ENCODE results near the gene U2SURP. TPM values are rescaled to one million over a fixed set of nuclear protein-coding genes. Genes with fewer than 3 reads are reported as not detected.

U2SURP gene
- total and polyA plus RNA-seq, 4 donors, result 8.3 to 41.2 (median 30.3) TPM

GRCh38 chr3:143004823-143005222, 3.5 kb downstream of the U2SURP start:
- H3K9me3 ChIP-seq (ENCODE audit: control insufficient read depth in 4 of 4, low read length in 3 of 4), result no peaks in the 10 kb centered on the region
- H3K36me3 ChIP-seq (ENCODE audit: control insufficient read depth in 4 of 4, insufficient read depth in 3 of 4, low read depth in 1 of 4, low read length in 3 of 4), result no peaks in the 10 kb centered on the region
- no peak overlapping the region for H3K4me3 ChIP-seq (ENCODE audit: low read depth in 1 of 3, low read length in 3 of 3)
- no peak overlapping the region for H3K27ac ChIP-seq (ENCODE audit: low read depth in 1 of 2, low read length in 2 of 2)
- no peaks in the 10 kb centered on the region for H3K27me3 ChIP-seq (ENCODE audit: control insufficient read depth in 4 of 4, insufficient read depth in 4 of 4, low read length in 3 of 4)
- no peak overlapping the region for H3K9ac ChIP-seq (ENCODE audit: low read depth in 1 of 2, low read length in 2 of 2)
- 88% methylated on average over 2 of the region's 2 CpGs for WGBS
- peaks cover 6 to 30% (median 25%) of the 10 kb centered on the region in 4 donors for H3K4me1 ChIP-seq (ENCODE audit: control insufficient read depth in 4 of 4, insufficient read depth in 4 of 4, low read length in 3 of 4)
- DNase-seq (ENCODE audit: low spot score), result no peak
- no peak for TF ChIP-seq HNF4G (IDR thresholded peaks at IDR 0.05)
- TF ChIP-seq HNF4A (conservative IDR thresholded peaks at IDR 0.05), result no peak
- TF ChIP-seq REST (IDR thresholded peaks at IDR 0.05), result peak; percentile 15
- TF ChIP-seq, protein P1, sequence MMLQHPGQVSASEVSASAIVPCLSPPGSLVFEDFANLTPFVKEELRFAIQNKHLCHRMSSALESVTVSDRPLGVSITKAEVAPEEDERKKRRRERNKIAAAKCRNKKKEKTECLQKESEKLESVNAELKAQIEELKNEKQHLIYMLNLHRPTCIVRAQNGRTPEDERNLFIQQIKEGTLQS (IDR thresholded peaks at IDR 0.05), result no peak

DNA sequence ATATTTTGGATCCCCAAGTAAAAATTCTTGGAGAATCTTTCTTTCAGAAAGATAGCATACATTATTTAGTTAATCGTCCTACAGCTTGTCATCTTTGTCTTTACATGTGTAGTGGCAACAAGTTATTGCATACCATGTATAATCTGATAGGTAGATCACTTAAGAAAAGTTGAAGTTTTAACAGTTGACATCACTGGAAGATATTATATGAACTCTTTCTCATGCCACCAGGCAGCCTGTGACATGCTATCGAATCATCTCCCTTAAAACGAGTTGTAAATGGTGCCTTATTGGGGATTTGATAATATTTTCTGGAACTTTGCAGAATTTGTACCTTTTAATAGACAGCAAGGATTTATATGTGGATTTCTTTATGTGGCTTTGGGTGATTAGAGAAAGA, 8.7 kb downstream of the U2SURP start:
- Histone ChIP-seq H3K27me3 (ENCODE audit: control insufficient read depth in 4 of 4, insufficient read depth in 4 of 4, low read length in 3 of 4) (no peaks in the 10 kb centered on the region), H3K4me1 (ENCODE audit: control insufficient read depth in 4 of 4, insufficient read depth in 4 of 4, low read length in 3 of 4) (peaks cover 2 to 5% (median 4%) of the 10 kb centered on the region in 4 donors), H3K27ac (ENCODE audit: low read depth in 1 of 2, low read length in 2 of 2) (no peak overlapping the region), H3K9me3 (ENCODE audit: control insufficient read depth in 4 of 4, low read length in 3 of 4) (no peaks in the 10 kb centered on the region), H3K9ac (ENCODE audit: low read depth in 1 of 2, low read length in 2 of 2) (no peak overlapping the region), H3K4me3 (ENCODE audit: low read depth in 1 of 3, low read length in 3 of 3) (no peak overlapping the region), H3K36me3 (ENCODE audit: control insufficient read depth in 4 of 4, insufficient read depth in 3 of 4, low read depth in 1 of 4, low read length in 3 of 4) (peaks cover 0 to 3% (median 0%) of the 10 kb centered on the region in 4 donors)
- no peak for TF ChIP-seq EGR1 (IDR thresholded peaks at IDR 0.05; ENCODE audit: low read depth in 2 of 2)
- no peak for DNase-seq (ENCODE audit: low spot score)
- WGBS, result 83% methylated on average over 3 of the region's 3 CpGs

GRCh38 chr3:143011705-143012104, 10.3 kb downstream of the U2SURP start:
- no peak for DNase-seq (ENCODE audit: low spot score)
- no peak overlapping the region for H3K9ac ChIP-seq (ENCODE audit: low read depth in 1 of 2, low read length in 2 of 2)
- no peaks in the 10 kb centered on the region for H3K9me3 ChIP-seq (ENCODE audit: control insufficient read depth in 4 of 4, low read length in 3 of 4)
- H3K27ac ChIP-seq (ENCODE audit: low read depth in 1 of 2, low read length in 2 of 2), result no peak overlapping the region
- TF ChIP-seq HNF4A (conservative IDR thresholded peaks at IDR 0.05), result no peak
- TF ChIP-seq EGR1 (IDR thresholded peaks at IDR 0.05; ENCODE audit: low read depth in 2 of 2), result no peak
- TF ChIP-seq NR2F2 (IDR thresholded peaks at IDR 0.05), result no peak
- no peak for TF ChIP-seq ZBTB33 (IDR thresholded peaks at IDR 0.05)
- H3K4me3 ChIP-seq (ENCODE audit: low read depth in 1 of 3, low read length in 3 of 3), result no peak overlapping the region
- H3K27me3 ChIP-seq (ENCODE audit: control insufficient read depth in 4 of 4, insufficient read depth in 4 of 4, low read length in 3 of 4), result no peaks in the 10 kb centered on the region
- peaks cover 0 to 5% (median 2%) of the 10 kb centered on the region in 4 donors for H3K36me3 ChIP-seq (ENCODE audit: control insufficient read depth in 4 of 4, insufficient read depth in 3 of 4, low read depth in 1 of 4, low read length in 3 of 4)
- 86% methylated on average over 3 of the region's 3 CpGs for WGBS
- H3K4me1 ChIP-seq (ENCODE audit: control insufficient read depth in 4 of 4, insufficient read depth in 4 of 4, low read length in 3 of 4), result peaks cover 0 to 4% (median 3%) of the 10 kb centered on the region in 4 donors

Measured in liver (tissue), 9 donors.